GM18517 (cell line): Measurements from ENCODE around the gene NCK2.
A peak's percentile ranks its signal among the peaks of the same experiment; 100 is the strongest.
"Not testable (repeated sequence)": the region's sequence is repeated elsewhere in the genome, so short reads cannot be mapped to it uniquely, and the experiment has no call there.

ENCODE experiments used
- ATAC-seq: cut with Tn5 transposase; IDR thresholded peaks from one replicate; pipeline ENCODE4 v1.9.1; 2021; ENCODE audit warnings: mild to moderate bottlenecking, moderate library complexity; ENCODE audit not compliant: unreplicated experiment

NCK2 gene

GRCh38 chr2:105883911-105884694 is 139.4 kb downstream of the NCK2 start:
- ATAC-seq = no peak

GRCh38 chr2:105885456-105885855 is 140.7 kb downstream of the NCK2 start:
- no peak for ATAC-seq

GRCh38 chr2:105886029-105886454 is 141.3 kb downstream of the NCK2 start:
- ATAC-seq = no peak

- ATAC-seq = no peak
Observed at GRCh38 chr2:105886687-105887086, 142.0 kb downstream of the NCK2 start.

- ATAC-seq = no peak
Observed at GRCh38 chr2:105887256-105887655, 142.5 kb downstream of the NCK2 start.

- ATAC-seq = no peak
Observed at GRCh38 chr2:105888625-105889024, 143.9 kb downstream of the NCK2 start.

- no peak for ATAC-seq
Observed at GRCh38 chr2:105889046-105889445, 144.3 kb downstream of the NCK2 start.

GRCh38 chr2:105890111-105890510 is 145.4 kb downstream of the NCK2 start:
- no peak for ATAC-seq

GRCh38 chr2:105890856-105891255 is 146.1 kb downstream of the NCK2 start:
- ATAC-seq = no peak

GRCh38 chr2:105893011-105893995 is 148.6 kb downstream of the NCK2 start:
- no peak for ATAC-seq

- no peak for ATAC-seq
Observed at GRCh38 chr2:105894327-105894944, 149.7 kb downstream of the NCK2 start.

GRCh38 chr2:105895990-105896764 is 151.5 kb downstream of the NCK2 start:
- no peak for ATAC-seq

- no peak for ATAC-seq
Observed at GRCh38 chr2:105896765-105897163, 152.1 kb downstream of the NCK2 start.

GRCh38 chr2:105897694-105898093 is 153.0 kb downstream of the NCK2 start:
- ATAC-seq = not testable (repeated sequence)

- no peak for ATAC-seq
Observed at GRCh38 chr2:105903051-105903674, 158.5 kb downstream of the NCK2 start.

- peak; percentile 96 for ATAC-seq
Observed at GRCh38 chr2:105904938-105905337, 160.2 kb downstream of the NCK2 start.

- no peak for ATAC-seq
Observed at GRCh38 chr2:105906481-105906880, 161.8 kb downstream of the NCK2 start.

- no peak for ATAC-seq
Observed at GRCh38 chr2:105907184-105907583, 162.5 kb downstream of the NCK2 start.

- ATAC-seq = no peak
Observed at GRCh38 chr2:105909215-105909614, 164.5 kb downstream of the NCK2 start.
